ENCODE results near the gene ST14.
"Not testable (repeated sequence)": the region's sequence is repeated elsewhere in the genome, so short reads cannot be mapped to it uniquely, and the experiment has no call there.

ST14 gene

DNA sequence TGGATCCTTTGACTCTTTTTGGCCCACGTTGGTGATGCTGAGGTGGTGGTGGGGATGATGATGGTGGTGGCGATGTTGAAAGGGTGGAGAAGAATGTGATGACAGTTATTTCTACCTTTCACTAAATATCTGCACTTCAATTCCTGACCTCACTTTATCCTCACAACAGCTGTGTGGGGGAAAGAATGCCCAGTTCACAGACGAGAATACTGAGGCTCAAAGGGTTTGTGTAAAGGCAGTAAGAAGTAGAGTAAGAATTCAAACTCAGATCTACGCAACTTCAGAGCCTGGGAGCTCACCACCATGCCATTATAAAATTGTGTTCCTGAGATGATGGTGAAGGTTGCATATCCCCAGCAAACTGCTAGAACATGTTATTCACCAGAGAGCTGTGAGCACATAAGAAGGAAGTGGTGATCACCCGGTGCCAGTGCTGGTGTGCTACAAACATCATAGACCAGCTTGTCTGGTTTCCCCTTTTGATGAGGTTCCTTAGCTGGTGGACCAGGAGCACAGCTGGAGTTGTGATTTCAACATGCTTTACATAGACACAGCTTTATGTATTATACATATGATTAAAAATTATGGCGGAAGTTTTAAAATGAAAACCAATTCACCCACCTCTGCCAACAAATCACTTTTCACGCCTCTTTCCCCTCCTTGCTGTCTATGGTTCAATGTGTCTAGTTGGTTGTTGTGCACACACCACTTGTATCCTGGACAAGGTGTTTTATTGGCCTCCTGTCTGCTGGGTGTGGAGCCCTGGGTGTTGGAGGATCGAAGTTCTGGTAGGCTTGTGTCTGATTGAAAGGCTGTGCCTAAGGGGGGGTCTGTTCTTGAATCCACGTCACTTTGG is 6.2 kb downstream of the ST14 start:
- peak; percentile 56 for DNase-seq

DNA sequence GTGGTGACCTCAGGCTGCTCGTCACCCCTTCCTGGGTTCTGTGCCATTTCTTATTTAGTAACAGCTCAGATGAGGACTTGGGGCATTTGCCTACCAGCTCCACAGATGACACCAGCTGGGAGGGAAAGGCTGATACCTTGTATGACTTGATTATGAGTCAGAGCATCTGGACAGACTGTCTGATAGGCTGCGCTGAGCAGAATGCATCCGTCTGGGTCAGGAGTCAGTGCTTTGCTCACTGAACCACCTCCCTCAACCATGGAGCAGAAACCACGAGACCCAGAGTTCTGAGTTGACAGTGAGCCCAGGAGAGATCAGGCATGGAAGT is 6.8 kb downstream of the ST14 start:
- DNase-seq: no peak

DNA sequence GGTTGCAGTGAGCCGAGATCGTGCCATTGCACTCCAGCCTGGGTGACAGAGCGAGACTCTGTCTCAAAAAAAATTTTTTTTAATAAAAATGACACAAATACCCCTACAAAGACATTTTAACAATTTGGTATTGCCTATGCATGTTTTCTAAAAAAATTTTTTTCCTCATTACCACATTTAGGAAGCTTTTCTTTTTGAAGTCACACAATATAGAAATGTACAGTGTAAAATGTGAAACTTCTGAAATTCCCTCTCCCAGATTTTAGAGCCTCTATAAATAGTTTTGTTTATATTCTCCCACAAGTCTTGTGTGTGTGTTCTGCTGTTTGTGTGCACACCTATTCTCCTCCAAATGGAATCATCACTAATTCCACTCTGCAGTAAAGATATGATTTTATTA is 7.6 kb downstream of the ST14 start:
- DNase-seq: no peak

DNA sequence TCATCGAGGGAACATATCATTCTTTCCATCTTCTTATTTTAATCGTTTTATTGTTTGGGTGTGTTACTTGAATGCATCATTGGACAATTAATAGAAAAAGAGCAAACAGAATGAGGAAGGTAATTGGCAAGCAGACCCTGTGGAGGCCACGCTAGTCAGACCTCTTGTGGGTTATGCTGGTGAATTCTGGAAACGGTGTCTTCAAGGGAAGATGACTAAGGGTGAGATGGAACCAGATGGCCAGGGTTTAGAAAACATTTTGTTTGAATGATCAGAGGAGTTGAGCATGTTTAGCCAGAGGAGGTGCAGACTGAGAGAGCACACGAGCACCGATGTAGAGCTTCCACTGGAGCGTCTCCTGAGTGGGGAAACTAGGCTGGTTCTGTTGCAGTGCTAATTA is 8.5 kb downstream of the ST14 start:
- DNase-seq: no peak

DNA sequence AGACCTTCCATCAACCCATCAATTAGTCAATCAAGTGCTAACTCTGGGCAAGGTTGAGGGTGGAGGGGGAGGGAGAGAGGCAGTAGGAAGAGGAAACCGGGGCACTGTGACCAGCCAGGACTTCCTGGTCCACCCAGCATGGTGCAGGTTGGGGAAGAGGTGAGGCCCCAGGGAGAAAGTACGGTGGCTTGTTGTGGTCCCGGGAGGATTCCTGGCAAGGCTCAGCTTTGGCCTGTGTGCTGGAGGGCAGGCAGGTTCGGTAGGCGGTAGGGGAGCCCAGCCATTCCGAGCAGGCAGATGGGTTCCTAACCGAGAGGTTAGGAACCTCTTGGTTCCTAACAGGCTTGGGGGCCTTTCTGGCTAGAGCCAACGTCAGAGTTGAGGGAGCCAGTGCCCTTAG is 10.8 kb downstream of the ST14 start:
- DNase-seq: no peak

DNA sequence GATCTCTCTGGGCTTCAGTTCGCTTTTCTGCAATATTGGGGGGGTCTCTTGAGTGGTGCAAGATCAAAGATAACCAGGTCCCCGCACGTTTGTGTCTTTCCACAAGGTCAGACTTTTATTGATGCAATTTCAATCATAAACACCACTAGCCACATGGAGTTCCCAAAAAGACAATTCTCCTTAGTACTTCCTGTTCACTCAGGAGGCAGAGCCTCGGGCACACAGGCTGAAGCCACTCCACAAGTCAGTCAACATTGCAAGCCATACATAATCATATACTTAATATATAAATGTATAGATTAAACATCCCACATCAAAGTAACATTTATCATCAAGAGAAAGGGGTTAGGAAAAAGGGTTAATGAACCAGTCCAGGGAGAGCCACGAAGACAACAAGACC is 12.0 kb downstream of the ST14 start:
- DNase-seq: no peak

DNA sequence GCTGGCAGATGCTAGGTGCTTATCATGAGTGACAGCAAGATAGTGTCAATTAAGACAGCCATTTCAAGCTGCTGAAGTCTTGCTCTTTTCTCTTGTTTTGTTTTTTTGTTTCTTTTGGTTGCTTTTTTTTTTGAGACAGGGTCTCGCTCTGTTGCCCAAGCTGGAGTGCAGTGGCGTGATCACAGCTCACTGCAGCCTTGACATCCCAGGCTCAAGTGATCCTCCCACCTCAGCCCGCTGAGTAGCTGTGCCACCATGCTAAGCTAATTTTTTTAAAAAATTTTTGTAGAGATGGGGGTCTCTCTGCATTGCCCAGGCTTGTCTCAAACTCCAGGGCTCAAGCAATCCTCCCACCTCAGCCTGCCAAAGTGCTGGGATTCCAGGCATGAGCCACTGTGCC is 12.4 kb downstream of the ST14 start:
- not testable (repeated sequence) for DNase-seq

DNA sequence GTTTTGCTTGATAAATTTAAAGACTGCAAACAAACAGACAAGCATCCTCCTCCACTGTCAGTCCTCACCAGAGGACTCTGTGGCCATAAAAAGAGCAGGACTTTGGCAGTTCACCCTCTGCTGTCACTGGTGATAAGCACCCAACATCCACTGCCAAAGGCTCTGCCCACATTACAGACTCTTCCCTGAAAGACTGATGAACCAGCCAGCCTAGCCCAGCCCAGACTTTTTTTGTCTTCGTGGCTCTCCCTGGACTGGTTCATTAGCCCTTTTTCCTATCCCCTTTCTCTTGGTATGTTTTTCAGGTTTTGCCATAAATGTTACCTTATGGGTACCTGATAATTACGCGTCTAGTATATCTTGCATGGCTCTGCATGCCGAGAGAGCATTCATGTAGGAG is 15.1 kb downstream of the ST14 start:
- DNase-seq: no peak

DNA sequence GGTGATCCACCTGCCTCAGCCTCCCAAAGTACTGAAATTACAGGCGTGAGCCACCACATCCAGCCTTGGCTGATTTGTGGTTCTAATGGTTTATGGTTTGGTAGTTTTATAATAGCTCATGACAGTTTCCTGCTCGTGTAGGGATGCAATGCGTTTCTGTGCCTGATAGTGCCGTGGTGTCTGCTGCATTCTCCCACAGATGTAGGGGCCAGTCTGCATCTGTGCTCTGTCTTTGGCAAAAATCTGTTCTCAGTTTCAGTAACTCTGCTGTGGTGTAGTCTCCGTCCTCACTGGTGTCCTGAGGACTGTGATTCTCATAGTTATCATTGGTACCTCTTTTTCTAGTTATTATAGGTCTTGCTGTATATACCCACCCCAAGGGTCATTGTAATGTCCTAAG is 16.3 kb downstream of the ST14 start:
- no peak for DNase-seq

DNA sequence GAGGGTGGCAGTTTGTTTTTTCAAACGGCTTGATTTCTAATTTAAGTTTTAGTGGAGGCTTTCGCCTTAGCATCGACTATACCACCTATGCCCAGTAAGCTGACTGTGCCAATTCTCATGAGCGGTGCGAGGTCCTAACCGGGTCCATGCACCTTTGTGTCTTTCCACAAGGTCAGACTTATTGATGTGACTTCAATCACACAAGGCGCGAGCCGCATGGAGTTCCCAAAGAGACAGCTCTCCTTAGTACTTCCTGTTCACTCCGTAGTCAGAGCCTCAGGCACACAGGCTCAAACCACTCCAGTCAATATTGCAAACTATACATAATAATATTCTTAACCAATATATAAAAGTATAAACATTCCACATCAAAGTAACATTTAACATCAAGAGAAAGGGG is 18.2 kb downstream of the ST14 start:
- no peak for DNase-seq

DNA sequence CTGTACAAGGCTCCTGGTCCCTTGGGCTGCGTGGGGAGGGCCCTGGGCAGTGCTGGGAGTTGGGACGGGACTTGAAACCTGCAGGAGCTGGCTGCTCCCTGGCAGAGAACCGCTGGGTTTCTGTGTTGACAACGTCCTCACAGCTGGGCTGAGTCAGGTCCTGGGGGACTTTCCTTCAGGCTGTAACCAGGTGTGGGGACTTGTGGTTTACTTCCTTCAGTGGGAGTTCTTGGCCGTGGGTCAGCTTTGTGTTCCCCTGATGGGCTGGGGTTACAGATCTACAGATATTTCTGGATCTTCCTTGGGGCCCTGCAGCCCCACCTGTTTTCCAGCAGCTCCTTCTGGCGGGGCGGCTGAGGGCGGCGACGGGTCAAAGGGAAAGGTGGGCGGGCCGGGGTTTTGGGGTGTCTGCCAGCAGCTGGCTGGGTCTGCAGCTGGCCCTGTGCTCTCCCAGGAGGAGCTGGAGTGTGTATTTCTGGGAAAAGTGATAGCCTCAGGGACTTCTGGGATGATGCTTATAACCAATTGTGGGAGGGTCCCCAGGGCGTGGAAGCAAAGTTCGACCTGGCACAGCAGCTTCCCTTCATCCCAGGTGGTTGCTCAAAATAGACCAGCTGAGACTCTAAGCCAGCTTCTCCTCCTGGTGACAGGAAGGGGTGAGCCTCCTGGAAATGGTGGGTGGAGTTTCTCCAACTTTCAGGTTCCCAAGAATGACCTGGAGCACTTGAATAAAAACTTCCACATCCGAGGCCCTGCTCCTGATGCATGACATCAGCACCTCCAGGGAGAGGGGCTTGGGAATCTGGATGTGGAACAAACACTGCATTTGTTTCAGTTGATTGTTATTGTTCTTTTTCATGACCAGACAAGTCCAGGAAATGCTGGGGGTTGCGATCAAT is 19.1 kb downstream of the ST14 start:
- DNase-seq: no peak

DNA sequence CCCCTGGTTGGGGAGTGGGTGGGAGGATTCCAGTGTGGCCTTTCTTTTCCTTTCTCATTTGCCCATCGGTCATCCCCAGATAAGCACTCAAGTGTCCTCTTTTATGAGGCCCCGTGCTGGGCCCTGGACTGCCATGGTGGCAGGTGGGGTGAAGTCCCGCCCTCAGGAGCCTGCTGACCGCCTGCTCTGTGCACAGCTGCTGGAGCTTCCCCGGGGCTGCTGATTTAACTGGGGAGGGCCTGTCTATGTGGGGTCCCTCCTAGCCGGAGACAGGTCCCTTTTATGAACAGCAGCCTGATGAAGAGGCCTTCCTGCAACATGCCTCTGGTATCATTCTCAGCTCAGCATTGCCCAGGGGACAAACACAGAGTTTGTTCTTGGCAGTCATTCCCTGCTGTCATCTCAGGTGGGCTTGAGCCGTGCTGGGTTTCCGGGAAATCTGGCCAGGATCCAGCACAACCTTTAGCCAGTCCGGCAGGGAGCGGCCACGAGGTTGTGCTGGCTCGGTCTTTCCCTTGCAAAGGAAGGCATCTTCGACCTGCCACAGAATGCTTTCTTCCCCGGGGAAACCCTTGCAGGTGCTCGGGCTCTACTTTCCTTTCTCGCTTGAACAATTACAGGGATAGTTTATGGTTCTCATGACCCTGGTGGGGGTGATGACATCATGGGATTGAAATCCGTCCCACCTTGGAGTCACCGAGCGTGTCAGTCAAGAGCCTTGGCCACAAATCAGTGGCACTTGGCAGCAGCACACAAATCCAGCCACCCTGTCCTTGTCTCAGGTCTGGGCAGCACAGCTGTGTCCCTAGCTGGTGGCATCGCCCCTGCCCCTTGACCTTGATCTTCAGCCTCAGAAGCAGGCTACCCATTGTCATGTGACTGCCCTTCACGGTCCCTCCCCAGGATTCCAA is 20.1 kb downstream of the ST14 start:
- DNase-seq: no peak

DNA sequence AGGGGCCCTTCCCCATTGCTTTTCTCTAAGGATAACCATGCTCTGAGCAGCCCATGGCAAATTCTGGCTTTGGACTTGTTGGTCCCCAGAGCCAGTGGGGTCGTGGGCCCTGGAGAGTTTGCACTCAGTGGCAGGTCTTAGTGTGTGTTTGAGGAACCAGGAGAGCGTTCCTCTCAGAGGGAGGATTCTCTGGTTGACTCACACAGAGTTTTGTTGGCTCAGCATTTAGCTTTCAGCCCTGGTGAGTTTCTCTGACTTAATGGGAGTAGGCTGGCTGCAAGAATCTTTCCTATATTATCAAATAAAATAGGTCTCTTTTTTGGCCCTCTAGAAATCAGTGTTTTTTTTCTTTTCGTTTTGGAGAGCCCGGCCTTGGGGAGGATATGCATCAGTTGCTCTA is 20.9 kb downstream of the ST14 start:
- DNase-seq: no peak

DNA sequence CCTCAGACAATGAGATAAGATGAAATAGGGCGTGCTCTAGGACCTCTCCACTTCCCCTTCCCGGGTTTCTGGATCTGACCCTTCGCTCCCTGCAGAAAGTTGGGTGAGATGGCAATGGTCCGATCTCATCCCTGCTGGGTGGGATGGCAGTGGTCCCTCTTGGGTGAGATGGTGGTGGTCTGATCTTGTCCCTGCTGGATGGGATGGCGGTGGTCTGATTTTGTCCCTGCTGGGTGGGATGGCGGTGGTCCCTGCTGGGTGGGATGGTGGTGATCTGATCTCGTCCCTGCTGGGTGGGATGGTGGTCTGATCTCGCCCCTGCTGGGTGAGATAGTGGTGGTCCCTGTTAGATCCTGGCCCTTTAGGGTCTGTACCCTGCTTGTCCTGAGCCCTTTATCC is 21.3 kb downstream of the ST14 start:
- DNase-seq: no peak

DNA sequence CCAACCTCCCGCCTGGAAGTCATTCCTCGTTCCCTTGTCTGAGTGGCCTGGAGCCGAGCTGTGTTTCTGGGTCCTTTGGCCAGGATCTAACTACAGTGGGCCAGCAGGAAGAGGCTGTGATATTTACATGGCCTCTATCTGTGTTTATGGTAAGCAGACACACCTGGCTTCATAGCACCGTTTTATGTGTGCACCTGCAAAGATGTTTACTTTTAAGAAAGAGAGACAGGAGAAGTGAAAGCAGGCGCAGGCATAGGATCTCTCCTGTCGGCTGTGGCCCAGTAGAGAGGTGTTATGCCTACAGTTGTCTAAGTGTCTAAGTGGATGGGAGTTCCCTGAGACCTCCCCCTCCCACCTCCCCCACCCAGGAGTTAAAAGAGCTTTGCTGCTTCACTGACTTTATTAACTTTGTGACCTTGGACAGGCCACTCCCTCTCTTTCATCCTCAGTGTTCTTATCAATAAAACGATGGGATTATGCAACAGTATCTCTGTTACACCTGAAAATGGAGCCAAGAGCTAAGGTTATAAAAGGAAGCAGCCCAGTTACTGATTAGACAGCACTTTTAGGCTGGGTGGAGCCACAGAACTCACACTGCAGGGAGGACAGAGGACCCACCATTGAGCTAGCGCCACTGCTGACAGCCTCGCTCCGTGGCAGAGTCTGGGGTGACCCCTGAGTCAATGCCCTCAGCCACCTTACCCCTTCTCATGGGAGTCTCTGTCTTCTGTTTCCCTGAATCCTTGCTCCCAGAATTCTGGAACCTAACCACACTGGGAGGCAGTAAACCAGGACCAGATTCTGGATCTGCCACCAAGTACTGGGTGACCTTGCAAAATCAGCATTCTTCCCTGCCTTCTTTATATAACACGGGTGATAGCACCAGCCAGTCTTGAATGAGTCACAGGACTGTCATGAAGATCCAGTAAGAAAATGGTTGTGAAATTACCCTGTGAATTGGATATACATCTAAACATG is 22.0 kb downstream of the ST14 start:
- no peak for DNase-seq

DNA sequence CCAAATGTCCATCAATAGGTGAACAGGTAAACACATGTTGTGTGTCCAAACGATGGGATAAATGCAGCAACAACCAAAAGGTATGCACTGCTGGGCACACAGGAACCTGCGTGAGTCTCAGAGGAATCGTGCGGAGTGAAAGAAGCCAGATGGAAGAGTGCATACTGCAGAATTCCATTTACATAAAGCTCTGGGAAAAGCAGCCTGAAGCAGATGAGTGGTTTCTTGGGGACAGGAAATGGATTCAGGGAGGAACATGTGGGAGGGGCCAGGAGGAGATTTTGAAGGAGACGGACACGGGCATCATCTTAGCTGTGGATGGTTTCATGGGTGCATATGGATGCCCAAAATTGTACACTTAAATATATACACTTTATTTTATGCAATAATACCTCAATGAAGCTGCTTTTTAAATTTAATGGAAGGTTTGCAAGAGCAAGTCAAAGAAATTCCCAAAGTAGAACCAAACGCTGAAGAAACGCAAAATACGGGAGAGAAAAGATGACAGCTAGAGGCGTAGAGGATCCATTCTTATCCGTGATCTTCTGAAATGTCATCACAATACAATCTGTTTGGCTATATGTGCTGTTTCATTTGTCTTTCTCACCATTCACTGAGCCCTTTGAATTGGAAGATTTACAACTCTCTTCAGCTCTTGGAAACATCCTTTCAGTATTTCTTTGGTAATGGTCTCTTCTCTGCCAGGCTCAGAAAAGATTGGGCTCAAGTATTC is 24.5 kb downstream of the ST14 start:
- DNase-seq: no peak

DNA sequence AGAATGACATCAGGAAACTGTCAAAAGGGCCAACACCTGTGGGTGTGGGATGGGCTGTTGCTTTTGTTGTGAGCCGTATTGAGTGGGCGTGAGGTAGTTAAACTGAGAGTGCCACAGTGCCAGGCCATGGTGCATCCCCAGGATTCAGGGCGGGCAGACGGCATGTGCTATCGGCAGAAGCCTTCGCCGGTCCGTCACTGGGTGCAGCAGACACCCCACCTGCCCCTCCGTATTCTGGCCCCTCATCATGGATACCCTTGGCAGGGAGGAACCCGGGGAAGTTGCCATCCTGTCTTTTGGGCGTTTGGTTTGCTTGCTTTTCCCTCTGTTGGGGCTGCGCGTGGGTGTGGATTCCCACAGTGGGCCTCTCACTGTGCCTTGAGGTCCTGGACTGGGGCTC is 27.5 kb downstream of the ST14 start:
- no peak for DNase-seq

DNA sequence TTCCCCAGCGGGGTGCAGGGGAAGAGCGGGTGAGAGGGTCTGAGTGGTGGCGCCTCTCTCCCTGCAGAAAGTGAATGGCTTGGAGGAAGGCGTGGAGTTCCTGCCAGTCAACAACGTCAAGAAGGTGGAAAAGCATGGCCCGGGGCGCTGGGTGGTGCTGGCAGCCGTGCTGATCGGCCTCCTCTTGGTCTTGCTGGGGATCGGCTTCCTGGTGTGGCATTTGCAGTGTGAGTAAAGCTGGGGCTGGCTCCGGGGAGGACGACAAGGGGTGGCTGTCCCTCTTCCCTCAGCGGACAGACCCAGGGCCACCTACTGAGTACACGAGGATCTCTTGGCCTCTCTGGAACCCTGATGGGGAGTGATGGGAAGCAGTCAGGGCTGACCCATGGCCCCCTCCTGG is 28.5 kb downstream of the ST14 start:
- DNase-seq: no peak

DNA sequence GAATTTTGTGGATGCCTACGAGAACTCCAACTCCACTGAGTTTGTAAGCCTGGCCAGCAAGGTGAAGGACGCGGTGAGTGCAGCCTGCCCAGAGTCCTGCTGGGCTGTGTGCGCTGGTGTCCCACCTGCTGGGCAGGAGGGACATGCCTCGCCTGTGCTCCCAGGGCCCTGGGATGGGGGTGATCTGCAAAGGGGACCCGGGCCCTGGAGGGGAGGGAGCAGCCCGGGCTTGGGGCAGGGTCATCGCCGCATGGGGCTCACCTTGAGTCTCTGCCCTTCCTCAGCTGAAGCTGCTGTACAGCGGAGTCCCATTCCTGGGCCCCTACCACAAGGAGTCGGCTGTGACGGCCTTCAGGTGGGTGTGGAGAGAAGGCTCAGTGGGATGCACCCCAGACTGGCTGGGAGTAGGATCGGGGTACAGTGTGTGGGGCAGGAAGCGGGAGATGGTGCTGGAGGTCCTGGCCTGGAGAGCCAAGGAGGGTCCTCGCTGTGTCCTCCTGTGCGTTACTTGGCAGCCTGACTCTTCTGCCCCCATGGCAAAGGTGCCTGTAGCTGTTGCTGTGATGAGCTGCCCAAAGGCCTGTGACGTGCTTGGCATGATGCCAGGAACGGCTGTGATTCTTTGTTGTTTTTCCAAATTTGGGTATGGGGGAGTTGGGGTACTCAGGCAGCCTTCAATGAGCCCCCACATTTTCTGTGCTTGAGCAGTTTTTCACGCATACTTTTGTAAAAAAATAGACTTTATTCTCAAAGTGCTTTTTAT is 29.2 kb downstream of the ST14 start:
- DNase-seq: no peak

DNA sequence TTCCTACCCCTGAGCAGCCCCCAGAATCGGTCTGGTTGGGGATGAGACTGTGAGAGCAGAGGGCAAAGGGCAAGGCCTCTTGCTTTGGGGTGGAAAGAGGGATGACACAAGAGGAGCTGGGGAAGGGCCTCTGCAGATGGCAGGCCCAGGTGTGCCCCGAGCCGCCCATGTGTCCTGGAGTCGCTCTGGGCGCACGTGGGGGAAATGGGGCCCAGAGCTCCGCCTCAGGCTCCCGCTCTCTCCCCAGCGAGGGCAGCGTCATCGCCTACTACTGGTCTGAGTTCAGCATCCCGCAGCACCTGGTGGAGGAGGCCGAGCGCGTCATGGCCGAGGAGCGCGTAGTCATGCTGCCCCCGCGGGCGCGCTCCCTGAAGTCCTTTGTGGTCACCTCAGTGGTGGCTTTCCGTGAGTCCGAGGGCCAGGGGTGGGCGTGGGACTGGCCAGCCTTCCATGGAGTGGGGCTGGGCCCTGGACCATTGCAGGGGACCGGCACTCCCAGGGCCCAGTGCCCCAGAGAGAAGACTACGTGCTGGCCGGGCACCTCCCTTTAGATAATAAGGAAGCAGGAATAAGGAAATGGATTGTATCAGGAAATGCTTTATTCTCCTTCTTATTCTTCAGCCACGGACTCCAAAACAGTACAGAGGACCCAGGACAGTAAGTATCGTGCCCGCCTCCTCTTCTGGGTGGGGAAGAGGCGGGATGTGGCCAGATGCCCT is 30.1 kb downstream of the ST14 start:
- DNase-seq: no peak
